Measurements from ENCODE around the gene HSD17B11. TPM values are rescaled to one million over a fixed set of nuclear protein-coding genes. Genes with fewer than 3 reads are reported as not detected.
A peak's percentile ranks its signal among the peaks of the same experiment; 100 is the strongest.

Gene HSD17B11
- total RNA-seq, 1 experiment from 2014 or later = 120 TPM

- DNase-seq (ENCODE audit: low read depth) = no peak
Measured at GRCh38 chr4:87356832-87357526, 34.0 kb downstream of the HSD17B11 start.

DNA sequence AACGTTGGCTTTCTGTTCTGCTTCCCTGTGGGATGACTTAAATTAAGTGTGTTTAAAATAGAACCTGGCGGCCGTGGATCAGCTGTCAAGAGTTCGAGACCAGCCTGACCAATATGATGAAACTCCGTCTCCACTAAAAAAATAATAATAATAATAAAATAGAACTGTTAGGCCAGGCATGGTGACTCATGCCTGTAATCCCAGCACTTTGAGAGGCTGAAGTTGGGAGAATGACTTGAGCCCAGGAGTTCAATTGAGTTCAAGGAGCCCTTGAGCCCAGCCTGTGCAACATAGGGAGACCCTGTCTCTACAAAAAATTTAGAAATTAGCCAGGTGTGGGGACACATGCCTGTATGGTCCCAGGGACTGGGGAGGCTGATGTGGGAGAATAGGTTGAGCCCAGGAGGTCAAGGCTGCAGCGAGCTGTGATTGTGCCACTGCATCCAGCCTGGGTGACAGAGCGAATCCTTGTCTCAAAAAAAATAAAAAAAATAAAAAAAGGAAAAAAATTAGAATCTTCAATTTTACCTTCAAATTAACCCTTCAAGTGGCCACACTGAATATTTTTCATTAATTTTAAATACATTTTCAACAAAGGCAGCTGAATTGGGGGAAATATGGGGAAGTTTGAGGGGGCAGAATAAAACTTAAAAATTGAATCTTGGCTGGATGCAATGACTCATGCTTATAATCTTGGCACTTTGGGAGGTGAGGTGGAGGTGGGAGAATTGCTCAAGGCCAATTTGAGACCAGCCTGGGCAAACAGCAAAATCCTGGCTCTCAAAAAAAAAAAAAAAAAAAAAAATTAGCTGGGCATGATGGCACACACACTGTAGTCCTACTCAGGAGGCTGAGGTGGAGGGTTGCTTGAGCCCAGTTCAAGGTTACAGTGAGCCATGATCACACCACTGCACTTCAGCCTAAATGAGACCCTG, 36.6 kb downstream of the HSD17B11 start:
- no peak for DNase-seq (ENCODE audit: low read depth)

DNA sequence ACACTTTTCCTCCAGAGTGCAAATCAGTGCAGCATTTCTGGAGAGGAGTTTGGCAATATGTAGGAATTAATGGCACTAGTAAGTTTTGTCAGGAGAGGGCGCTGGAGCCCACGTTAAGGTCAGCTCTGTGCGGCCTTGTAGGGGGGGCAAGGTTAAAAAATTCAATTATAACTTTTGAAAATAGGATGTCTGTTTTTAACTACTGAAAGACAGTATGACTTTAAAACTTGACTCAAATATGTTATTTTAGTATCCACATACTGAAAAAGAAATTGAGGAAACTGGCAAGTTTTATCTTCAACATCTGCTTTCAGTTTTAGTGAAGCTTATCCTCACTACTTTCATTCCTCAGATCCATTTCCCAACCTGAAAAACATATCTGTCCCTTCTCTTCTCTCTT, 37.4 kb downstream of the HSD17B11 start:
- no peak for DNase-seq (ENCODE audit: low read depth)

DNA sequence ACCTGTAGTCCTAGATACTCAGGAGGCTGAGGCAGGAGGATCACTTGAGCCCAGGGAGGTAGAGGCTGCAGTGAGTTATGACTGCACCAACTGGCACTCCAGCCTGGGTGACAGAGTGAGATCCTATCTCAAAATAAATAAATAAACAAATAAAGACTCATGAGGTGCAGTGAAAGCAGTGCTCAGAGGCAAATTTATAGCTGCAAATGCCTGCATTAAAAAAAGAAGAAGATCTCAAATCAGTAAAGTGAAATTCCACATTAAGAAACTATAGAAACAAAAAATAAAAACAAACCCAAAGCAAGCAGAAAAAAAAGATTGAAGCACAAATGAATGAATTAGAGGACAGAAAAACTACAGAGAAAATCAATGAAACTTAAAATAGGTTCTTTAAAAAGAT, 45.8 kb downstream of the HSD17B11 start:
- DNase-seq (ENCODE audit: low read depth) = no peak

DNA sequence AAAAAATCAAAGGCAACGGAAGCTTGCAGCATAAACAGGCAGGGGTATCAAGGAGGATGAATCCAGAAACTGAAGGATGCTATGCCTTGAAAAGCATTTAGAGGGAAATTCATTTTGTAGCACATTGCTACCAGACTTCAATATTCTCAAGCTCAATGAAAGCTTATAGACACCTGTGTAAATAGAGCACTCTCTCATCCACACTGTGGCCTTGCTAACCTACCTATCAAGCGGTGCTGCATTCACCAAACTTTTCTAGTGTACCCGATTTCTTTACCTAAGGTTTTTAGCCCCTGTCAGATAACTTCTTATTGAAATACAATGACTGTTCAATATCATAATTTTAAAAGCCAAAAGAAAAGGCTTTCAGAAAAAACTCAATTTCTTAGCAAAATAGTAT, 48.1 kb downstream of the HSD17B11 start:
- DNase-seq (ENCODE audit: low read depth) = no peak

DNA sequence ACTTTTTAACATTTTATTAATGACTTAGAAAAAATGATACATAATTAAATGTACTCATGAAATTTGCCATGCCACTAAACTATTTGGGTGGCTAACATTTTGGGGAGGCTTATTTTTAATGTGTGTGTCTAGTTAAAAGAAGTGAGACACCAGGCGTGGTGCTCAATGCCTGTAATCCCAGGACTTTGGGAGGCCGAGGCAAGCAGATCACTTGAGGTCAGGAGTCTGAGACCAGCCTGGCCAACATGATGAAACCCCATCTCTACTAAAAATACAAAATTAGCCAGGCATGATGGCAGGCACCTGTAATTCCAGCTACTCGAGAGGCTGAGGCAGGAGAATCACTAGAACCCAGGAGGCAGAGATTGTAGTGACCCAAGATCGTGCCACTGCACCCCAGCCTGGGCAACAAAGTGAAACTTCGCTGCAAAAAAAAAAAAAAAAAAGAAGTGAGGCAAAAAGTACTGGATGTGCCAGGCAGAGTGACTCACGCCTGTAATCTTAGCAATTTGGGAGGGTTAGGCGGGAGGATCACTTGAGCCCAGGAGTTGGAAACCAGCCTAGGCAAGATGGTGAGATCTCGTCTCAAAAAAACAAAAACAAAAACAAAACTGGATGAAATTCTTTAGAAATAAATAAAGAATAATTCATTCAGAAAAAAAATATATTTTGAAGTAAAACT, 48.9 kb downstream of the HSD17B11 start:
- peak; percentile 71 for DNase-seq (ENCODE audit: low read depth)

DNA sequence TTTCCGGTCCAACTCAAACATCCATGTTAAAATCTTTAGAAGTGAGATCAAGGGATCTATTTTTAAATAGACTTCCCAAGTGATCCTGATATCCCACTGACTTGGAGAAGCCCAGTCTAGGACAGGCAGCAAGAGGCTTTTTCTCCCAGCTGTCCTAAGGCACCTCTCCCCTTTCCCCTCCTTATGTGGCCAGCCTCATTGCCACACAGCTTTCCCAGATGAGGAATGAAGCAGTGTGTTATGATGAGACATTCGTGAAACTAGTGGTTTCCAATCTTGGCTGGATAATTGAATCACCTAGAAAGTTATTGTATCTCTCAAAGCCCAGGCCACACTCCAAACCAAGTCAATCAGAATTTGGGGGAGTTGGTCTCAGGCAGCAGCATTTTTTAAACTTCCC, 51.5 kb downstream of the HSD17B11 start:
- DNase-seq (ENCODE audit: low read depth) = no peak

GRCh38 chr4:87337361-87337760, 53.6 kb downstream of the HSD17B11 start:
- DNase-seq (ENCODE audit: low read depth) = no peak

DNA sequence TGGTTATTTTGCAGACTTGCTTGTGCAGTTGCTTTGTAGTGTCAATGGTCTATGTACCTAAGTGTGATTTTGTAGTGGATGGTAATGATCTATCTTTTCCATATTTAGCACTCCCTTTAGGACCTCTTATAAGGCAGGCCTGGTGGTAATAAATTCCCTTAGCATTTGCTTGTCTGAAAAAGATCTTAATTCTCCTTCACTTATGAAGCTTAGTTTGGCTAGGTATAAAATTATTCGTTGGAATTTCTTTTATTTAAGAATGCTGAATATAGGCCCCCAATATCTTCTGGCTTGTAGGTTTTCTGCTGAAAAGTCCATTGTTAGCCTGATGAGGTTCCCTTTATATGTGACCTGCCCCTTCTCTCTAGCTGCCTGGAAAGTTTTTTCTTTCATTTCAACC, 57.7 kb downstream of the HSD17B11 start:
- no peak for DNase-seq (ENCODE audit: low read depth)

DNA sequence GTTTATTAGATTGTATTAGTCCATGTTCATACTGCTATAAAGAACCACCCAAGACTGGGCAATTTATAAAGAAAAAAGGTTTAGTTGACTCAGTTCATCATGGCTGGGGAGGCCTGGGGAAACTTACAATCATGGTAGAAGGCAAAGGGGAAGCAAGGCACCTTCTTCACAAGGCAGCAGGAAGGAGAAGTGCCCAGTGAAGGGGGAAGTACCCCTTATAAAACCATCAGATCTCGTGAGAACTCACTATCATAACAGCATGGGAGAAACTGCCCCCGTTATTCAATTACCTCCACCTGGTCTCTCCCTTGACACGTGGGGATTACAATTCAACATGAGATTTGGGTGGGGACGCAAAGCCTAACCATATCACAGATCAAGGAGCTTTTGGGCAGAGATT, 60.2 kb downstream of the HSD17B11 start:
- DNase-seq (ENCODE audit: low read depth) = no peak

GRCh38 chr4:87327136-87327535, 63.9 kb downstream of the HSD17B11 start:
- no peak for DNase-seq (ENCODE audit: low read depth)

GRCh38 chr4:87326460-87326859, 64.5 kb downstream of the HSD17B11 start:
- DNase-seq (ENCODE audit: low read depth) = no peak

DNA sequence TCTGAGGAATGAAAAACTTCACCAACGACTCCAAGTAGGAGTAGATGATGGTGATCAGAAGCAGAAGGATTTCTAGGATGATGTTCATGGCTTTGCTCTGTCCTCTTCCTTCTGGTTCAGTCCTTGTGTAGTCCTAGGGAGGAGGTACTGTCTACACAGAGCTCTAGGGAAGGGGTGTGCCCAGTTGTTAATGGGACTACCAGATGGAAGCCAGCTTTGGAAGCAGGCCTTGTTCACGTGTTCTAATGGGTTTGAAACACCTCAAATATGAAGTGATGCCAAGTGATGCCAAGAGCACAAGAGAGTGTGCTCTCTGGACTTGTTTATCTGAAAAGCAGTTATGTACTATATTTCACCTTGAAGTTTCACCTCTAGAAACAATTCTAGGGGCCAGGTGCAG, 68.2 kb downstream of the HSD17B11 start, which contains the start of gene HSD17B13:
Gene HSD17B13, minus strand, starts transcription at position 129 of the 400 bp plus-strand sequence. Its CDS starts 41 bp downstream, at position 88.
- no peak for DNase-seq (ENCODE audit: low read depth)

DNA sequence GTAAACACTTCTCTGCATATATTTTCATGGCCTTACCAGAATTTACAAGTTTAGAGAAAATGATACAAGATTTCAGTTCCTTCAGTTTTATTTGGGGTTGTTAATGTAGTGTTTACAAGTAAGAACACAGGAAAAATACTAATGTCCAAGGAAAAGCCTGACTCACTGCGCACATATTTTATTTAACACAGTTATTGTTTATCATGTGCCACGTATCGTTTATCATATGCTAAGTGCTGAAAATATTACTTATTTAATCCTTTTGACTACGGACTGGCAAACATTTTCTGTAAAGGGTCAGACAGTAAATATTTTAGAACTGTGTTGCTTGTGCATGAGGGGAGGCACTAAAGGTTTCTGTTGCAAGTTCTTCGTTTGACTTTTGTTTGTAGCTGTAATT, 69.1 kb downstream of the HSD17B11 start:
- DNase-seq (ENCODE audit: low read depth) = no peak

- no peak for DNase-seq (ENCODE audit: low read depth)
Measured at GRCh38 chr4:87317527-87317926, 73.5 kb downstream of the HSD17B11 start.

- no peak for DNase-seq (ENCODE audit: low read depth)
Measured at GRCh38 chr4:87316961-87317360, 74.0 kb downstream of the HSD17B11 start.

- DNase-seq (ENCODE audit: low read depth) = peak; percentile 4
Measured at GRCh38 chr4:87315000-87315399, 76.0 kb downstream of the HSD17B11 start.

DNA sequence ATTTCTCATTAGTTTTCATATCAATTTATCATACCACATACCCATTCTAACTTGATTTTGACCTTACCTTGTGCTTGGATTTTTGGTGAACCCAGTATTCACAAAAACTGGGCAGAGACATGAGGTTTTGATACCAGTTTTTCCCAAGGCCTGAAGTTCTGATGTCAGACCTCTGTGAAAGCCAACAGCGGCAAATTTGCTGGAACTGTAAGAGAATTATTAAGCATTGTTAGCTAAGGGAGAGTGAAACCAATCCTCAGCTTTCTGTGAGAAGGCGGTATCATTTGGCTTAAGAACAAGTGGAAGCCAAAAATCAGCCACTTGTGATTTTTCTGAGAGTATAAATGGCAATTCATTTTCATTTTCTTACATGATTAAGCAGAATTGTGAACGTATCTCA, 77.2 kb downstream of the HSD17B11 start:
- DNase-seq (ENCODE audit: low read depth) = no peak

GRCh38 chr4:87311684-87312083, 79.3 kb downstream of the HSD17B11 start:
- no peak for DNase-seq (ENCODE audit: low read depth)

- no peak for DNase-seq (ENCODE audit: low read depth)
Measured at GRCh38 chr4:87310691-87311335, 80.2 kb downstream of the HSD17B11 start.

- DNase-seq (ENCODE audit: low read depth) = peak; percentile 4
Measured at GRCh38 chr4:87309625-87310024, 81.4 kb downstream of the HSD17B11 start.

GRCh38 chr4:87306056-87306455, 84.9 kb downstream of the HSD17B11 start:
- DNase-seq (ENCODE audit: low read depth) = no peak

All from RPMI7951 (cell line).